ENCODE measurements around the gene KCNQ2. TPM values are rescaled to one million over a fixed set of nuclear protein-coding genes. Genes with fewer than 3 reads are reported as not detected.

KCNQ2 gene
- total RNA-seq, 2 donors from 2014 or later: 0.46 to 35.6 TPM

GRCh38 chr20:63354636-63355350, 117.7 kb downstream of the KCNQ2 start:
- Histone ChIP-seq H3K4me3 (no peak overlapping the region), H3K27me3 (replicated peaks; ENCODE audit: insufficient read depth) (no peaks in the 10 kb centered on the region), H3K9me3 (no peaks in the 10 kb centered on the region), H3K27ac (no peak overlapping the region), H3K4me1 (replicated peaks) (no peaks in the 10 kb centered on the region), H3K36me3 (no peaks in the 10 kb centered on the region)
- intact Hi-C loops (cut with DNase I): no loop called here
- TF ChIP-seq POLR2AphosphoS5 (IDR thresholded peaks at IDR 0.05): no peak
- no peak for TF ChIP-seq CTCF (IDR thresholded peaks at IDR 0.05)
- TF ChIP-seq POLR2A (IDR thresholded peaks at IDR 0.05): no peak
- no peak for DNase-seq (ENCODE audit: low spot score)
- WGBS: 86% methylated on average over 13 of the region's 25 CpGs

DNA sequence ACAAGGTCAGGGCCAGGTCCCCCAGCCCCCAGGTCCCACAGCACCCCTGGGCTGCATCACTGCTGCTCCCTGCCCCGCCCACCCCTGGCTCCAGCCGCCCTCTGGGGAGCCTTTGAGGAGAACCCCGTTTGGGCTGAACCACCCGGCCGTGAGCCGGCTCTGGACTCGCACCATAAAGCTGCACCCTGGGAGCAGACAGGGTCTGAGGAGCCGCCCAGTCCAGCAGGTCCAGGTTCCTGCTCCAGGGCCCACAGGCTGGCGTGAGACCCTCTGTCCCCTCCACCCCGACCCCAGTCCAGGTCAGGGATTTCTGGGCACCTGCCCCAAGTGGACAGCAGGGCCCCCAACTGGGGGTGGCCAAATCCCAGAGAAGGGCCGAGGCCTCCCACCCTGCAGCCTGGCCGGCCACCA, 119.6 kb downstream of the KCNQ2 start:
- no peak for DNase-seq (ENCODE audit: low spot score)
- TF ChIP-seq CTCF (IDR thresholded peaks at IDR 0.05) (no peak), POLR2A (IDR thresholded peaks at IDR 0.05) (no peak), POLR2AphosphoS5 (IDR thresholded peaks at IDR 0.05) (no peak)
- intact Hi-C loops (cut with DNase I): no loop called here
- Histone ChIP-seq H3K4me3 (no peak overlapping the region), H3K36me3 (no peaks in the 10 kb centered on the region), H3K27ac (no peak overlapping the region), H3K27me3 (replicated peaks; ENCODE audit: insufficient read depth) (no peaks in the 10 kb centered on the region), H3K4me1 (replicated peaks) (no peaks in the 10 kb centered on the region), H3K9me3 (no peaks in the 10 kb centered on the region)
- WGBS: 67% methylated on average over 5 of the region's 12 CpGs

- TF ChIP-seq POLR2A (IDR thresholded peaks at IDR 0.05) (no peak), POLR2AphosphoS5 (IDR thresholded peaks at IDR 0.05) (no peak), CTCF (IDR thresholded peaks at IDR 0.05) (no peak)
- Histone ChIP-seq H3K9me3 (no peaks in the 10 kb centered on the region), H3K36me3 (no peaks in the 10 kb centered on the region), H3K27ac (no peak overlapping the region), H3K4me3 (no peak overlapping the region), H3K27me3 (replicated peaks; ENCODE audit: insufficient read depth) (no peaks in the 10 kb centered on the region), H3K4me1 (replicated peaks) (no peaks in the 10 kb centered on the region)
- 22% methylated on average over 27 of the region's 28 CpGs for WGBS
- DNase-seq (ENCODE audit: low spot score): no peak
- intact Hi-C loops (cut with DNase I): no loop called here
These were observed 120.5 kb downstream of the KCNQ2 start for GRCh38 chr20:63351811-63352591.

GRCh38 chr20:63351326-63351700, 121.1 kb downstream of the KCNQ2 start:
- DNase-seq (ENCODE audit: low spot score): no peak
- Histone ChIP-seq H3K4me3 (no peak overlapping the region), H3K27ac (no peak overlapping the region), H3K4me1 (replicated peaks) (no peaks in the 10 kb centered on the region), H3K27me3 (replicated peaks; ENCODE audit: insufficient read depth) (no peaks in the 10 kb centered on the region), H3K36me3 (no peaks in the 10 kb centered on the region), H3K9me3 (no peaks in the 10 kb centered on the region)
- intact Hi-C loops (cut with DNase I): no loop called here
- TF ChIP-seq POLR2AphosphoS5 (IDR thresholded peaks at IDR 0.05) (no peak), CTCF (IDR thresholded peaks at IDR 0.05) (no peak), POLR2A (IDR thresholded peaks at IDR 0.05) (no peak)
- 90% methylated on average over 12 of the region's 12 CpGs for WGBS

Measured in prostate gland (tissue), 2 donors.